ENCODE results near the gene OLFM3.

Gene OLFM3

GRCh38 chr1:101953623-101954022 is 43.1 kb downstream of the OLFM3 start:
- DNase-seq (ENCODE audit: low read depth in 2 of 3, low spot score in 1 of 3), result no peak

GRCh38 chr1:101945884-101946283 is 50.8 kb downstream of the OLFM3 start:
- no peak for DNase-seq (ENCODE audit: low read depth in 2 of 3, low spot score in 1 of 3)

- no peak for DNase-seq (ENCODE audit: low read depth in 2 of 3, low spot score in 1 of 3)
These were observed 53.5 kb downstream of the OLFM3 start for GRCh38 chr1:101943237-101943636.

GRCh38 chr1:101942516-101943193 is 54.1 kb downstream of the OLFM3 start:
- DNase-seq (ENCODE audit: low read depth in 2 of 3, low spot score in 1 of 3), result no peak

GRCh38 chr1:101938681-101939080 is 58.0 kb downstream of the OLFM3 start:
- no peak for DNase-seq (ENCODE audit: low read depth in 2 of 3, low spot score in 1 of 3)

- DNase-seq (ENCODE audit: low read depth in 2 of 3, low spot score in 1 of 3), result no peak
These were observed 67.4 kb downstream of the OLFM3 start for GRCh38 chr1:101929343-101929742.

- DNase-seq (ENCODE audit: low read depth in 2 of 3, low spot score in 1 of 3), result no peak
These were observed 67.9 kb downstream of the OLFM3 start for GRCh38 chr1:101928829-101929228.

GRCh38 chr1:101924700-101925099 is 72.0 kb downstream of the OLFM3 start:
- DNase-seq (ENCODE audit: low read depth in 2 of 3, low spot score in 1 of 3), result no peak

GRCh38 chr1:101920577-101920976 is 76.1 kb downstream of the OLFM3 start:
- no peak for DNase-seq (ENCODE audit: low read depth in 2 of 3, low spot score in 1 of 3)

GRCh38 chr1:101918277-101918676 is 78.4 kb downstream of the OLFM3 start:
- DNase-seq (ENCODE audit: low read depth in 2 of 3, low spot score in 1 of 3), result no peak

- DNase-seq (ENCODE audit: low read depth in 2 of 3, low spot score in 1 of 3), result no peak
These were observed 81.1 kb downstream of the OLFM3 start for GRCh38 chr1:101915597-101915996.

- DNase-seq (ENCODE audit: low read depth in 2 of 3, low spot score in 1 of 3), result no peak
These were observed 82.1 kb downstream of the OLFM3 start for GRCh38 chr1:101914473-101915242.

- DNase-seq (ENCODE audit: low read depth in 2 of 3, low spot score in 1 of 3), result no peak
These were observed 84.8 kb downstream of the OLFM3 start for GRCh38 chr1:101911894-101912293.

GRCh38 chr1:101908980-101909379 is 87.7 kb downstream of the OLFM3 start:
- DNase-seq (ENCODE audit: low read depth in 2 of 3, low spot score in 1 of 3), result no peak

GRCh38 chr1:101907264-101907663 is 89.5 kb downstream of the OLFM3 start:
- DNase-seq (ENCODE audit: low read depth in 2 of 3, low spot score in 1 of 3), result no peak

GRCh38 chr1:101905283-101905835 is 91.4 kb downstream of the OLFM3 start:
- DNase-seq (ENCODE audit: low read depth in 2 of 3, low spot score in 1 of 3), result no peak

- no peak for DNase-seq (ENCODE audit: low read depth in 2 of 3, low spot score in 1 of 3)
These were observed 94.5 kb downstream of the OLFM3 start for GRCh38 chr1:101902199-101902598.

GRCh38 chr1:101898137-101898536 is 98.6 kb downstream of the OLFM3 start:
- no peak for DNase-seq (ENCODE audit: low read depth in 2 of 3, low spot score in 1 of 3)

- DNase-seq (ENCODE audit: low read depth in 2 of 3, low spot score in 1 of 3), result no peak
These were observed 112.1 kb downstream of the OLFM3 start for GRCh38 chr1:101884621-101885020.

GRCh38 chr1:101875891-101876290 is 120.8 kb downstream of the OLFM3 start:
- no peak for DNase-seq (ENCODE audit: low read depth in 2 of 3, low spot score in 1 of 3)

GRCh38 chr1:101873672-101874071 is 123.1 kb downstream of the OLFM3 start:
- DNase-seq (ENCODE audit: low read depth in 2 of 3, low spot score in 1 of 3), result no peak

- no peak for DNase-seq (ENCODE audit: low read depth in 2 of 3, low spot score in 1 of 3)
These were observed 136.8 kb downstream of the OLFM3 start for GRCh38 chr1:101859941-101860340.

All from stimulated activated CD4-positive, alpha-beta T cell treated with anti-CD3 and anti-CD28 coated beads, Interleukin-12 subunit alpha, Interleukin-12 subunit beta, amount 100 ng/mL, for 48 hours (primary cell).